K562 (cell line): Measurements from ENCODE around the gene CRTC3. TPM values are rescaled to one million over a fixed set of nuclear protein-coding genes. Genes with fewer than 3 reads are reported as not detected.

Experiments used
- ATF3 ChIP-seq, 2 experiments: fragments of 450-650 bp in 1 of 2; sonication (generic) in 1 of 2; formaldehyde crosslinking in 1 of 2; IDR thresholded peaks in 1 of 2; conservative IDR thresholded peaks in 1 of 2; 2 replicates each; pipeline versions ENCODE4 v1.6.1 to v1.8.1; 2016 to 2023; ENCODE audit warnings: mild to moderate bottlenecking in 2 of 2, moderate library complexity in 2 of 2, inconsistent platforms in 1 of 2, missing genetic modification reagents in 1 of 2
- CBX1 ChIP-seq: sonication (generic); IDR thresholded peaks from 2 replicates; pipeline ENCODE4 v1.6.1; 2016; ENCODE audit warnings: antibody characterized with exemption, low read depth, mild to moderate bottlenecking
- ETV5 ChIP-seq: sonication (generic); formaldehyde crosslinking; IDR thresholded peaks from 2 replicates; pipeline ENCODE4 v1.4.0; 2020; ENCODE audit warnings: low read depth, mild to moderate bottlenecking, missing genetic modification reagents
- HNRNPUL1 ChIP-seq: fragments of 200-400 bp; formaldehyde crosslinking; IDR thresholded peaks from 2 replicates; pipeline ENCODE4 v1.6.1; 2017; ENCODE audit warnings: low read length
- JUND ChIP-seq, 2 experiments: IDR thresholded peaks; 2 replicates in 1 of 2; 3 replicates in 1 of 2; pipeline ENCODE4 v1.6.1; 2011; ENCODE audit warnings: borderline replicate concordance in 2 of 2, low read depth in 2 of 2, low read length in 2 of 2, improper control_type of control experiment in 1 of 2, missing biosample characterization in 1 of 2, missing genetic modification characterization in 1 of 2, missing genetic modification reagents in 1 of 2
- KLF16 ChIP-seq: IDR thresholded peaks from 2 replicates; pipeline ENCODE4 v1.6.1; 2016; ENCODE audit warnings: antibody characterized with exemption
- MCM7 ChIP-seq, 2 experiments: fragments of 450-650 bp; IDR thresholded peaks; 2 replicates each; pipeline ENCODE4 v1.6.1; 2016 to 2018
- NFE2 ChIP-seq: IDR thresholded peaks from 2 replicates; pipeline ENCODE4 v1.6.1; 2014; ENCODE audit warnings: antibody characterized with exemption, low read depth
- RBM39 ChIP-seq: fragments of 200-400 bp; formaldehyde crosslinking; optimal IDR thresholded peaks from 2 replicates; pipeline ENCODE3; 2018; ENCODE audit warnings: low read depth, low read length
- SRSF7 ChIP-seq: fragments of 200-400 bp; formaldehyde crosslinking; optimal IDR thresholded peaks from 2 replicates; pipeline ENCODE3; 2017; ENCODE audit warnings: mild to moderate bottlenecking, low read depth, low read length
- TBL1XR1 ChIP-seq, 2 experiments: IDR thresholded peaks; 2 replicates each; pipeline ENCODE4 v1.6.1; 2012; ENCODE audit warnings: improper control_type of control experiment in 2 of 2, low read length in 2 of 2, mild to moderate bottlenecking in 1 of 2
- TSC22D4 ChIP-seq: fragments of 450-650 bp; IDR thresholded peaks from 2 replicates; pipeline ENCODE4 v1.6.1; 2016; ENCODE audit warnings: missing genetic modification characterization, missing biosample characterization, control low read depth
- VEZF1 ChIP-seq: fragments of 200-800 bp; sonication (Bioruptor generic); IDR thresholded peaks from 2 replicates; pipeline ENCODE4 v1.6.1; 2017; ENCODE audit warnings: missing genetic modification characterization, missing compliant biosample characterization
- ZNF511 ChIP-seq: sonication (generic); formaldehyde crosslinking; IDR thresholded peaks from 2 replicates; pipeline ENCODE4 v1.8.0; 2022; ENCODE audit warnings: mild to moderate bottlenecking, missing genetic modification reagents
- polyA plus RNA-seq, 8 experiments: library from polyadenylated mRNA; depleted of rRNA in 4 of 8; stranded (reverse) in 5 of 8; unstranded in 3 of 8; fragments of >200 nt; fragmentation: Nextera tagmentation in 2 of 8; fragmentation: Illumina TruSeq in 1 of 8; extraction: Ambion mirVana in 2 of 8; extraction: Trizol in 1 of 8; gene quantifications; 2 replicates each; pipeline versions ENCODE4 v1.2.1 to v1.2.3, GENCODE V29; 2011 to 2014; ENCODE audit warnings: inconsistent platforms in 1 of 8, missing spikeins in 1 of 8
- total RNA-seq, 7 experiments: library from RNA; depleted of rRNA in 6 of 7; stranded (reverse); fragments of >200 nt in 6 of 7; fragmentation: Illumina TruSeq in 2 of 7; extraction: Trizol in 2 of 7; gene quantifications; 2 replicates each; pipeline versions ENCODE4 v1.2.1 to v1.2.3, GENCODE V29; 2011 to 2021; ENCODE audit warnings: low replicate concordance in 1 of 7

CRTC3 gene
- total and polyA plus RNA-seq, 9 of the 15 experiments (the other 6 are each of a cell fraction or from before 2014, with no cell fraction given) = 1.2 to 19.0 (median 11.6) TPM

- no peak for TF ChIP-seq CBX1
- no peak for TF ChIP-seq ETV5 (CRISPR knock-in tag)
- no peak for TF ChIP-seq SRSF7
- TF ChIP-seq JUND (IDR thresholded peaks at IDR 0.05; ENCODE audit: borderline replicate concordance, low read depth, low read length) = 0 out of 2 replicates have a peak, but pooled peaks have one; percentile 7
- TF ChIP-seq JUND (tag; IDR thresholded peaks at IDR 0.05; ENCODE audit: borderline replicate concordance, low read depth, low read length) = no peak
- 0 out of 2 replicates have a peak, but pooled peaks have one; percentile 41 for TF ChIP-seq ATF3 (IDR thresholded peaks at IDR 0.05)
- TF ChIP-seq ATF3 (CRISPR knock-in tag; conservative IDR thresholded peaks at IDR 0.05) = no peak
- no peak for TF ChIP-seq RBM39
- no peak for TF ChIP-seq MCM7 (IDR thresholded peaks at IDR 0.05)
- TF ChIP-seq VEZF1 (CRISPR knock-in tag) = no peak
- TF ChIP-seq ZNF511 (CRISPR knock-in tag) = no peak
- TF ChIP-seq NFE2 = no peak
- no peak for TF ChIP-seq HNRNPUL1
- no peak for TF ChIP-seq KLF16
- TF ChIP-seq TSC22D4 = no peak
- no peak for TF ChIP-seq TBL1XR1 (IDR thresholded peaks at IDR 0.05; ENCODE audit: low read length in 2 of 2)
- TF ChIP-seq, all 486 proteins: peak for 2
These were observed 144.8 kb downstream of the CRTC3 start (continued) for GRCh38 chr15:90674476-90674875.
